HT-29 (cell line): ENCODE data around the gene TSPAN1. TPM values are rescaled to one million over a fixed set of nuclear protein-coding genes. Genes with fewer than 3 reads are reported as not detected.

Source experiments
- DNase-seq: peaks from one replicate; pipeline ENCODE4 v3.0.0-alpha.2; 2015; ENCODE audit warnings: low spot score
- total RNA-seq: library from RNA; depleted of rRNA; stranded (reverse); fragments of >200 nt; shearing (Covaris generic); gene quantifications from 2 replicates; pipeline ENCODE4 v1.2.3, GENCODE V29; 2014; rRNA removed

TSPAN1 gene, protein sequence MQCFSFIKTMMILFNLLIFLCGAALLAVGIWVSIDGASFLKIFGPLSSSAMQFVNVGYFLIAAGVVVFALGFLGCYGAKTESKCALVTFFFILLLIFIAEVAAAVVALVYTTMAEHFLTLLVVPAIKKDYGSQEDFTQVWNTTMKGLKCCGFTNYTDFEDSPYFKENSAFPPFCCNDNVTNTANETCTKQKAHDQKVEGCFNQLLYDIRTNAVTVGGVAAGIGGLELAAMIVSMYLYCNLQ
- 162 and 165 TPM in 2 replicates for total RNA-seq

- no peak for DNase-seq
These were observed at the start of gene TSPAN1 for GRCh38 chr1:46174448-46175231. Gene TSPAN1, plus strand, starts transcription at chr1:46175087. Its CDS starts 6,021 bp downstream, at chr1:46181108.

DNA sequence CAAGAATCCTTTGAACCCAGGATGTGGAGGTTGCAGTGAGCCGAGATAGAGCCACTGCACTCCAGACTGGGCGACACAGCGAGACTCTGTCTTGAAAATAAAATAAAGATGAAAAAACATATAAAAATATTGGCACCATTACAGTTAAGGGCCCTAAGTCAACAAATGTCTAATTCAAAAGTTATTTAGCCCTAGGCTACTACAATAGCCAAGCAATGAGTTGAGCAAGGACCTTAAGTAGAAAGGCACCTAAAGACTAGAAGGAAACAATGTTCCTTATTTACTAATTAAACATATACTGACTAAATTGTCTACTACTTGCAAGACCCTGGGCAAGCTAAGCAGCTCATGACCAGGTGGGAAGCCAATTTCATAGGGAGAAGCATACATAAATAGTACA lies 46.5 kb upstream of the TSPAN1 start:
- DNase-seq, result no peak

GRCh38 chr1:46130121-46130520 lies 44.8 kb upstream of the TSPAN1 start:
- no peak for DNase-seq

GRCh38 chr1:46130606-46131005 lies 44.3 kb upstream of the TSPAN1 start:
- peak; percentile 36 for DNase-seq

DNA sequence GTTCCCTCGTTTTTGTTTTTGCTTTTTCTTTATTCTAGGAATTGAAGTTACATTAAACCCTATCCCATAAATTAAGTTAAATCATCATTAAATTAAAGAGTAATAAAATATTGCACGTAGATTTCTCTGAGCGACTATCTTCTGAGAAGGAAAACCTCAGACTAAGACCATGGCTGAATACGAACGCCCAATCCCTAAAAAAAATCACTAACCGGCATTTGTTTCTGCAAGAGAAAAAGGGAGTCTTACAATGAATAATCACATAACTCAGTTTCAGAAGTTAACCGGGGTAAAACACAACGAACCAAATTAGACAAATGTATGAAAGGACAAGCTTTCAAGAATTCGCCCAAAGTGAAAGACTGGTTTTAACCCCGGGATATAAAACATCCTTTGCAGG lies 43.8 kb upstream of the TSPAN1 start:
- peak; percentile 49 for DNase-seq

GRCh38 chr1:46131712-46132528 lies 43.0 kb upstream of the TSPAN1 start:
- peak; percentile 68 for DNase-seq

- peak; percentile 97 for DNase-seq
These were observed 42.2 kb upstream of the TSPAN1 start, which contains the start of gene PIK3R3 for GRCh38 chr1:46132529-46133180. Gene PIK3R3, minus strand, starts transcription at chr1:46132629. Its CDS starts 677 bp downstream, at chr1:46131952.

DNA sequence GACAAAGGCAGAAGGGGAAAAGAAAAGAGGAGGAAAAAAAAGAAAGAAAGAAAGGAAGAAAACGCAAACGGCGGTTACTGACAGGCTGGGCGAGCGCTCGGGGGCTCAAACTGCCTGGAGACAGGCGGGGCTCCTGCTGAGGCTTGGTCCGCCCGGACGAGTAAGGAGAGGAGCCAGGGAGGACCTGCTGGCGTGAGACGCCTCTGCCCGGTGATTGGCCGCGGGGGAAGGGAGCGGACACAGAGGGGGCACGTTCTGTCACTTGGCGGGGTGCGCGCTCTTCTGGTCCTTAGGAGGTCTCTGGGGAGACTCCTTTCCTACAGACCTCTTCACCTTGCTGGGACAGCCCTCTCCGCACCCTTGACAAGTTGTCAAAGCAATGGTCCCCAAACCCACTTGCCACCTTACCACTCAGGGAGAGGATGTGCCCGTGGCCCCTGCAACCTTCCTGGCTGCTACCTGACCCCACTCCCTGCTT lies 41.7 kb upstream of the TSPAN1 start:
- no peak for DNase-seq

DNA sequence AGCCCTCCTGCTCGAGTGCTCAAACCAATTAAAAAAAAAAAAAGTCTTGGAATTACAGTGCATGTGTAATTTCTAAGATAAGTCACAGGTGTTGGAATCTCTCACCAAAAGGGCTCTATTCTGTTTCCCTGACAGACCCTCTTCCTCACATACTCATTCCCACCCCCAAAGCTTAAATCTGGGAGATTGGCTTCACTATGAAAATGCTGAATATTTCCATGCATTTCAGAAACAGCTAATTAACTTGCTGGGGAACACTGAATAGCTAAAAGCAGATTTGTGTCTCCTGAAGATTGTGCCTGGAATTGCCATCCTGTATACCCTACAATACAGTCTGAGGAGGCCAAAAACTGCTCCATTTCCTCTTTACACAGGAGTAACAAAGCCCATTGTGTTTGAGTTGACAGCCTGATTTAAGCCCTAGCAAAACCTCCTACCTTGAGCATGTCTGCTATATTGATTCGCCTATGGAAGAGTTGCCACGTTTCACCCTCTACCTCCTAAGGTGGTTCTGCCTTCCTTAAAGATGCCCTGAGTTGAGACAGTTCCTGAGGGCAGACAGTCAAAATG lies 41.0 kb upstream of the TSPAN1 start:
- DNase-seq, result no peak

GRCh38 chr1:46134660-46135331 lies 40.1 kb upstream of the TSPAN1 start:
- no peak for DNase-seq

DNA sequence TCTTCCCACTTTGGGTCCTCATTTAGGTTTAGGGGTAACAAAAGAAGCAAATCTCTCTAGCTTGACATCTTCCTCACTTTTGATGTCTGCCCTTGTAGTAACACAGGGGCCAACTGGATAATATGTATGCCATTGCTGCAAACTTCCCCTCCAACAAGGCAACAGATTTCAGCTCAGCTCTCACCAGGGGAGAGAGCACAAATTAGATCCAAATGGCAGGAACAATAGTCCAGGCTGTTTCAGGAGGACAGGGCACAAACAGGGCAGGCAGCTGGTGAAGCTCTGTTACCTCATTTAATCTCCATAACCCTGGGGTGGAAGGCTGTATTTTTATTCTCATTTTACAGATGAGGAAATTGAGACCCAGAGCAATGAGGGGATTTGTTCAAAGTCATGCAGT lies 38.2 kb upstream of the TSPAN1 start:
- DNase-seq, result no peak

DNA sequence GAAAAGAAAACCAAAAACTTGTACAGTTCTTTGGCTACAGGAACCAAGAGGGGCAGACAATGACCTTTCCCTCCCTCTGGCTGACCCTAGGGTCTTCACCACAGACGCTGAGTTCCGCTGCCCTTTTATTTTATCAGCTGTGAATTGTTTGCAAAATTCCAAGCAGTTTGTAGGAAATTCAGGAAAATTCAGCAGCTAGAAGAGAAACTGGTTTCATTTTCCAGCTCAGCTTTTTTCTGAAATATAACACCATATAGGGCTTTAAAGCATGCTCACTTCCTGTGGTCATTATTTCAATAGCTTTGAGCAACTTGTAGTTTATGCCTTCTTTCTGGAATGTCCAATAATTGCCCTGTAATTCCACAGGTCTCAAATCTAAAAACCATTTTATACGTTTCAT lies 37.0 kb upstream of the TSPAN1 start:
- DNase-seq, result no peak

DNA sequence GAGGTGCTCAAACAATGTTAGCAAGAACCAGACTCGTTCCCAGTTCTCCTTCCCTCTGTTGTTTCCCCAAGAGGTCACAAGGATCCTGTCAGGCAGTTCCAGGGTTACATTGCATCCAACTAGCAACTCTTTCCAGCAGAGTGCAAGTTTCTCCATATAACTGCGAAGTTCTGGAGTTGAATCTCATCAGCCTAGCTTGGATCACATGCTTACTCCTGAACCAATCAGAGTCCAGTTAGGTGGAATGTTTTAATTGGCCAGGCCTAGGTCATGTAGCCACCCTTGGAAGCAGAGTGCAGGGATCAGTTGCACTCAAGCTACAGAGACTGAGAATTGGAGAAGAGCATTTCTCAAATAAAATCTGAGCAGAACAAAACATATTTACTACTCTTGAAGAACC lies 26.6 kb upstream of the TSPAN1 start:
- no peak for DNase-seq

DNA sequence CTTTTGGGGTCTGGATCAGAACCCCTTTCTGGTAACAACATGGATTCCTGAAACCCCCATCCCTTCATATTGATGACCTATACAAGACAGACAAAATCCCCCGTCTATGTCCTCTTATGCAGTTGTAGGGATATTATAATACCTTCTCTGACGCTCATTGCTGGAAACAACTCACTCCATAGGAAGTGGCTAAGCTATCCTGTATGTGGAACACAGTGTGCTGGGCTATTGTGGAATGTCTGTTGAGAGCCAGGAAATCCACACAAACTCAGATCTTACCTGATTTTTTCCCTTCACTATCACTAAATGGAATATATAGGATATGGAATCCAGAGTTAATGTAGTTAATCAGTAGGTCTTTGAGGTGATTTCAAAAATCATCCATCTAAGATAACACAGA lies 24.8 kb upstream of the TSPAN1 start:
- DNase-seq, result no peak

- DNase-seq, result no peak
These were observed 22.9 kb upstream of the TSPAN1 start for GRCh38 chr1:46152016-46152415.

DNA sequence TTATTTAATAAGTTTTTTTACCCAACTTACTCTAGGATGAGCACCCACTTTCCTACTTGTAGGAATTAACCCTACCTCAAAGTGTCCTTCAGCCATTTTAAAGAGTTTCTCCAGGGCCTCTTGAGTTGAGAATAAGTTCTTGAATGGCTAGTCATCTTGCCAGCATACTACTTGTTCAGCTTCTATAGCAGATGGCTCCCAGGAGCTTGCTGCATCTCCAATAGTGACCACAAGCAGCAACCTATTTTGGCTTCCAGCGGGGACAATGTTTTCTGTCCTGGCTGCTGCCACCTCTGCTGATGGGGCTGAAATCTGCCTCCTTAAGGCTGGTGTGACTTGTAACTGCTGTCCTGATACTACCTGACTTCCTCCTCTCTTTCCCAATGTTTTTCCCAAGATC lies 21.7 kb upstream of the TSPAN1 start:
- DNase-seq, result no peak

- DNase-seq, result no peak
These were observed 21.2 kb upstream of the TSPAN1 start for GRCh38 chr1:46153732-46154131.

DNA sequence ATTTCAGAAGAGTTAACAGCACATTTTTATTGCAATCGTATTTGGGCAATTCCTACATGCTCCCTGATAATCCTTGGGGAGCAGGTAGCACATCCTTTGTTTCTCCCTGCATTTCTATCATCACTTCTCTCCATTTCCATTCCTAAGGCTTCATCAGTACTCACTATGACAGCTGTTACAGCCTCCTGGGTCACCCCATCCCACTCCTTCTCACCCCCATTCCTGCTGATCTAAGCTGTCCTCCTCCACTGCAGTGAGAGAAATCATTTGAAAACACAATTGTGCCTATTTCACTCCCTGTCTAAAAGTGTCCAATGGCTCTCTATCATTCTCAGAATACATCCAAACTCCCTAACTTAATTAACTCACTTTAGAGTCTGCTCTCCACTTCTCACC lies 17.0 kb upstream of the TSPAN1 start:
- no peak for DNase-seq

DNA sequence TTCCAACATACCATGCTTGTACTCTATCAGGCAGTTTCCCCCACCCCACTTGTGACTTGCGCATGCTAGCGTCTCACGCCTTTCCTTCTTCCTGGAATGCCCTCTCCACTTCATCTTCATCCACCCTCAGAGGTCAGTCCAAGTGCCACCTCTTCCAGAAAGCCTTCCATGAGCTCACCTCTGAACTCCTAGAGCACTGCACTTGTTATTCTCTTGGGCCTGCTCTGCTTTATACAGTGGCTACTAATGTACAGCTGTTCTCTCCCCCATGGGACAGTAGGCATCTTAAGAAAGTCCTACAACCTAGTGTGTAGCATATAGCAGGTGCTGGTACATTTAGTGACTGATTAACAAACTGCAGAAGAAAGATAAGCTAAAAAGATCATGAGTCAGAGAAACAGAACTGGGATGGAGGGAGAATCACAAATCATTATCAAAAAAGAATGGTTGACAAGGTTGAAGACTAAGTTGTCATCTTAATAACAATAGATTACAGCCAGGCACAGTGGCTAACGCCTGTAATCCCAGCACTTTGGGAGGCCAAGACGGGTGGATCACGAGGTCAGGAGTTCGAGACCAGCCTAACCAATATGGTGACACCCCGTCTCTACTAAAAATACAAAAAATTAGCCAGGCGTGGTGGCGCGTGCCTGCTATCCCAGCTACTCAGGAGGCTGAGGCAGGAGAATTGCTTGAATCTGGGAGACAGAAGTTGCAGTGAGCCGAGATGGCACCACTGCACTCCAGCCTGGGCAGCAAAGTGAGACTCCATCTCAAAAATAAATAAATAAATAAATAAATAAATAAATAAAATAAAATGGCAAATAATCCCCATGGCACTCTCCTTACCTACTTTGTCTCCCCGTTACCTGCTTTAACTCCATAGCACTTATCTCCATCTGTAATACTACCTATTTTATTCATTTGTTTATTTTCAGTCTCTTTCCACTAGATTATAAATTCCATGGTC lies 16.3 kb upstream of the TSPAN1 start:
- DNase-seq, result no peak
